ENCODE data around the gene AP1G1. TPM values are rescaled to one million over a fixed set of nuclear protein-coding genes. Genes with fewer than 3 reads are reported as not detected.

The AP1G1 gene
- 10 to 100 TPM; 43.7 to 66.2 (median 57.1) TPM for total RNA-seq

DNA sequence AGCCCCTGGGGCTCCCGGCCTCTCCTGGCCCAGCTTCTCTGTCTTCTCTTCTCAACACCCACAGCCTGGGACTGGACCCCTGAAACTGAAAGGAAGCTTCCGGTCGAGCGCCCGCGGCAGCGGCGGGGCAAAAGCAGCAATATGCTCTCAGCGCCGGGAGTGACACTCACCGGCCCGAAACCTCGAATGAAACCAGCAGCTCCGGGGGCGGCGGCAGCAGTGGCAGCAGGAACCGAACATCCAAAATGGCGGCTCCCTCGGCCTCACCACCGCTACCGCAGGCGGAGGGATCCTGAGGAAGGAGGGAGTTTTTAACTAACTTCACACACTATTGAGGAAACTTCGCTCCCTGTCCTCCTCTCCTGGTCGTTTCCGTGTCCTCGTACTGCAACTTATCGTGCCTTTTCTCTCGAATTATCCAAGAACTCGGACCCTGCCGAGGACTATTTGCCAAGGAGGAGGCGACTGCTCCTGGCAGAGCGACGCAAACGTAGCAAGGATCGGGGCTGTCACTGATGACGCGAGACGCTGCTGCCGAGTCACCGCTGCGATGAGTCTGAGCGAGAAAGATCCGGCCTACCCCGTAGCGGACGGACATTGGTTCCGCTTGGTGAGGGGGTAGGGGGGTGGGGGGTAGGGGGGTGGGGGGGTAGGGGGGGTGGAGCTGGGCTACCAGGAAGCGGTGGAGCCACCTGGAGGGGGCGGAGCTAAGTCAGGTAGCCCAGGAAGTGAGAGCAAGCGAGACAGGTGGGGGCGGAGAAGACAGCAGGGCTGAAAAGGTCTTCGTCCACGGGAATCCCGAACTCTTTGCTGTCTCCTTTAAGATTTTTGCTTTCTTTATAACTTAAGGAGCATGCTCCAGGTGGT is at the start of gene AP1G1:
TSS of gene AP1G1 (minus strand) at position 242 of the 867 bp plus-strand sequence. CDS start 19,355 bp downstream, outside the sequence.
- H3K4me1 ChIP-seq: peaks cover 4 to 47% (median 27%) of the 10 kb centered on the region in 3 donors
- peaks cover 0 to 7% of the 10 kb centered on the region in 2 donors for H3K36me3 ChIP-seq
- peak within 1 kb of the TSS; percentile 95 to 99 (median 98) for H3K27ac ChIP-seq
- TF ChIP-seq, protein P1, sequence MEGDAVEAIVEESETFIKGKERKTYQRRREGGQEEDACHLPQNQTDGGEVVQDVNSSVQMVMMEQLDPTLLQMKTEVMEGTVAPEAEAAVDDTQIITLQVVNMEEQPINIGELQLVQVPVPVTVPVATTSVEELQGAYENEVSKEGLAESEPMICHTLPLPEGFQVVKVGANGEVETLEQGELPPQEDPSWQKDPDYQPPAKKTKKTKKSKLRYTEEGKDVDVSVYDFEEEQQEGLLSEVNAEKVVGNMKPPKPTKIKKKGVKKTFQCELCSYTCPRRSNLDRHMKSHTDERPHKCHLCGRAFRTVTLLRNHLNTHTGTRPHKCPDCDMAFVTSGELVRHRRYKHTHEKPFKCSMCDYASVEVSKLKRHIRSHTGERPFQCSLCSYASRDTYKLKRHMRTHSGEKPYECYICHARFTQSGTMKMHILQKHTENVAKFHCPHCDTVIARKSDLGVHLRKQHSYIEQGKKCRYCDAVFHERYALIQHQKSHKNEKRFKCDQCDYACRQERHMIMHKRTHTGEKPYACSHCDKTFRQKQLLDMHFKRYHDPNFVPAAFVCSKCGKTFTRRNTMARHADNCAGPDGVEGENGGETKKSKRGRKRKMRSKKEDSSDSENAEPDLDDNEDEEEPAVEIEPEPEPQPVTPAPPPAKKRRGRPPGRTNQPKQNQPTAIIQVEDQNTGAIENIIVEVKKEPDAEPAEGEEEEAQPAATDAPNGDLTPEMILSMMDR (IDR thresholded peaks at IDR 0.05): peak in 1 of 4 experiments; percentile 19
- TF ChIP-seq POLR2A (IDR thresholded peaks at IDR 0.05): peak; percentile 72 to 74
- TF ChIP-seq EP300 (IDR thresholded peaks at IDR 0.05): peak; percentile 16
- TF ChIP-seq POLR2AphosphoS5 (IDR thresholded peaks at IDR 0.05): peak; percentile 80
- no peaks in the 10 kb centered on the region for H3K27me3 ChIP-seq
- ATAC-seq: peak; percentile 99
- H3K9me3 ChIP-seq: no peaks in the 10 kb centered on the region
- 0% methylated on average over 5 of the region's 54 CpGs; no CpG with 5 or more reads in 1 of the 2 donors for WGBS, 2 donors (ENCODE audit: low coverage in 1 of 2)
- H3K4me3 ChIP-seq: peak within 1 kb of the TSS; percentile 95 to 98

DNA sequence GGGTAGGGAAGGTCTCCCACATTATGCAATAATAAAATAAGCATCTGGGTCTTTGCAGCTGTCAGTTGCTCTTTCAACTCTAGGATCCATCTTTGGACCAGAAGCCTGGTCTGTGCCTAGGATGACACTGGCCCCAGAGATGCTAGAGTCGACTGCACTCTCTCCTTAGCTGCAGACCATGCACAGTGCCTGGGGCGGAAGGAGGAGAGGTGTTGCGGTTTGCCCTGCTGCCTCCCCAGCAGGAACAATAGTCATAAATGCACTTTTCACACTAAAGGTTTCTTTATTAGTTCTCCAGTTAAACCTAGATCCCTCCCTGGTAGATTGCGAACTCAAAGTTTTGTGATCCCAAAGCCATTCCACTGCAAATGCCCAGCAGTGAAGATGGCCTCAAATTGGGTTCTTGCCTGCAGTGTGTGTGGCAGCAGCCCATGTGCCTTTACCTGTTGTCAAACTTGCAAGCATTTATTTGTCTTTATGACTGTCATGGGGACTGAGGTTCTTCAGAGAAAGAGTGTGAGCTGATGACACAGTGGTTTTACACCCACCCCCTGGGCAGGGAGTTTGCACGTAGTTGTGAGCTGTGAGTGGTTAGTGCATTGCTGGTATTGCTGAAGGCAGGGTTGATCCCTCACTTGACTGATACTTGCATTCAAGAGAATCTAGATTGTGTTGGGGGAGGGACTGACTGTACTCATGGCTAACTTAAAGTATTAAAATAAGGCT is 47.5 kb upstream of the AP1G1 start:
- Histone ChIP-seq H3K4me3 (no peak overlapping the region), H3K27ac (no peak overlapping the region), H3K4me1 (peaks cover 0 to 20% (median 0%) of the 10 kb centered on the region in 3 donors), H3K27me3 (no peaks in the 10 kb centered on the region), H3K36me3 (peaks cover 0 to 75% of the 10 kb centered on the region in 2 donors), H3K9me3 (no peaks in the 10 kb centered on the region)
- WGBS, 2 donors (ENCODE audit: low coverage in 1 of 2): 79 to 94% methylated on average over 2 to 3 of the region's 5 CpGs
- TF ChIP-seq POLR2A (IDR thresholded peaks at IDR 0.05) (no peak), EP300 (IDR thresholded peaks at IDR 0.05) (no peak), POLR2AphosphoS5 (IDR thresholded peaks at IDR 0.05) (no peak)
- TF ChIP-seq, protein P1 (IDR thresholded peaks at IDR 0.05): no peak
- ATAC-seq: no peak

DNA sequence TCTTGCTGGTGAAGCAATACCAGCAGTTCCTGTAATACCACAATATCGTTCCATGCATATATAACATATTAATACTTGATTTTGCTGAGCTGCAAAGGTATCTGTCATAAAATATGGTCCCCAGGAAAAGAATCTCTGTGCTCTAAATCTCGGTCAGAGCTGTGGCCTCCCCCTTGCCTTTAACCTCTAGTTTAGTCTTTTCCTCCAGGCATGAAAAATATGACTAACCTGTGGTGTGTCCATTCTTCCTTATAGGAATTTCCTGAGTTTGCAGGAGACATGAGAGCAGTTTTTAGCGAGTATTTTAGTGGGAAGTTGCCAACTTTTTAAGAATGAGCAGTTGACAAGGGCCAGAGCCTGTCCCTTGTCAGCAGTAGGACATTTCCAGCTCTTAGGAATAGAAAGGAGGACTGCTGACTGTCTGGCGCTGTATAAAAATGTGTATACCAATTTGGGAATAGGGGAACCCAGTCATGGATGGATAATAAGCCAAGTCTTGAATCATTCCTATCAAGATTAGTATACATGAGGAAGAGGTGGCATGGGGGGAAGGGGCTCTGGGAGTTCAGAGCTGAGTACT is 45.8 kb upstream of the AP1G1 start:
- H3K36me3 ChIP-seq: peaks cover 0 to 75% of the 10 kb centered on the region in 2 donors
- H3K27me3 ChIP-seq: no peaks in the 10 kb centered on the region
- ATAC-seq: no peak

DNA sequence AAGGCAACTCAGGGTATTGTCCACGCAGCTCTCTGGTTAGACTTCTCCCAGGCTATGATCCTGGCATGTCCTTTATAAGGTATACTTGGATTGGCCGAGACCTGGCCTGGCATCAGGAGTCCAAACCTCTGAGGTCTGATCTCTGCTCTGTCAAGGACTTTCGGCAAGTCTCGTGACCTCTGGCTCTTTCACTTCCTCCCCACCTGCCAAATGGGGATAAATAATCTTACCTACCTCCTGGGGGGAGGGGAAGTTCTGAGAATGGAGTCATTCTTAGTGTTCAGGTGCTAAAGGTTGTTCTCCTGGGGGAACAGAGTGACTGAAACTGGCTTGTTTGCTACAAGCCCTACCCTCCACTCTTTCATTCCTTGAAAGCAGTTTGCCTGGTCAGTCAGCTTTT is 44.8 kb upstream of the AP1G1 start:
- 83% methylated on average over 3 of the region's 4 CpGs; no CpG with 5 or more reads in 1 of the 2 donors for WGBS, 2 donors (ENCODE audit: low coverage in 1 of 2)
- H3K9me3 ChIP-seq: no peaks in the 10 kb centered on the region
- H3K4me1 ChIP-seq: peaks cover 0 to 11% (median 0%) of the 10 kb centered on the region in 3 donors
- no peak overlapping the region for H3K27ac ChIP-seq
- H3K4me3 ChIP-seq: no peak overlapping the region
- H3K27me3 ChIP-seq: no peaks in the 10 kb centered on the region
- TF ChIP-seq, protein P1 (IDR thresholded peaks at IDR 0.05): no peak
- no peak for TF ChIP-seq EP300 (IDR thresholded peaks at IDR 0.05)
- no peak for TF ChIP-seq POLR2A (IDR thresholded peaks at IDR 0.05)
- TF ChIP-seq POLR2AphosphoS5 (IDR thresholded peaks at IDR 0.05): no peak
- ATAC-seq: no peak
- H3K36me3 ChIP-seq: peaks cover 0 to 80% of the 10 kb centered on the region in 2 donors

More for the DNA sequence above, 45.8 kb upstream of the AP1G1 start:
- H3K9me3 ChIP-seq: no peaks in the 10 kb centered on the region
- 85 to 86% methylated on average over 2 to 3 of the region's 4 CpGs for WGBS, 2 donors (ENCODE audit: low coverage in 1 of 2)
- no peak overlapping the region for H3K4me3 ChIP-seq
- TF ChIP-seq EP300 (IDR thresholded peaks at IDR 0.05) (no peak), POLR2AphosphoS5 (IDR thresholded peaks at IDR 0.05) (no peak), POLR2A (IDR thresholded peaks at IDR 0.05) (no peak)
- H3K27ac ChIP-seq: no peak overlapping the region
- H3K4me1 ChIP-seq: peaks cover 0 to 17% (median 0%) of the 10 kb centered on the region in 3 donors

DNA sequence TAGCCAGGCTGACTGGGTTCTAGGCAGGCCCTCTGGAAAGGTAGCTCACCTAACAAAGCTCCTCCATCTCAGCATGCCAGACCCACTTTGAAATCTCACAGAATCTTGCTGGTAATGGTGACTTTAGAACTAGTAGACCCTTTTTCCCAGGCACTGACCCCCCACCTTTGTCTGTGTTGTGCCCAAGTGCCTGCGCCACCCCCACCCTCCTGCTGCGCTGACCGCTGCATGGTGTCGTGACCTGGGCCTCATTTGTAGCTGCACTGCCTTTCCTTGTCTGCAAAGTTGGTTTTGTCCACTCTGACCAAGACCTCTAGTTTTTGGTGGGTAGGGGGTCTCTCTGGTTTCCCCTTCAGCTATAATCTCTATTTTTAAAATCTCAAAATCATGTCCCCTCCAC is 43.9 kb upstream of the AP1G1 start:
- ATAC-seq: no peak
- Histone ChIP-seq H3K4me1 (peaks cover 0 to 17% (median 0%) of the 10 kb centered on the region in 3 donors), H3K36me3 (peaks cover 0 to 79% of the 10 kb centered on the region in 2 donors), H3K27me3 (no peaks in the 10 kb centered on the region), H3K9me3 (no peaks in the 10 kb centered on the region), H3K27ac (no peak overlapping the region), H3K4me3 (no peak overlapping the region)
- no peak for TF ChIP-seq EP300 (IDR thresholded peaks at IDR 0.05)
- no peak for TF ChIP-seq POLR2A (IDR thresholded peaks at IDR 0.05)
- TF ChIP-seq, protein P1 (IDR thresholded peaks at IDR 0.05): no peak
- TF ChIP-seq POLR2AphosphoS5 (IDR thresholded peaks at IDR 0.05): no peak
- 96% methylated on average over 4 of the region's 4 CpGs; no CpG with 5 or more reads in 1 of the 2 donors for WGBS, 2 donors (ENCODE audit: low coverage in 1 of 2)
